Body of pancreas (tissue), 4 donors: ENCODE measurements around the gene ST3GAL3.

ENCODE experiments used
- CTCF ChIP-seq, 7 experiments: fragments of 450-650 bp in 4 of 7; fragments of 200-600 bp in 3 of 7; sonication (generic) in 3 of 7; IDR thresholded peaks; one replicate each; pipeline ENCODE4 v1.5.1; 2016 to 2019; ENCODE audit warnings: antibody characterized with exemption in 7 of 7
- POLR2A ChIP-seq, 3 donors: fragments of 450-650 bp; IDR thresholded peaks; one replicate each; pipeline ENCODE4 v1.6.1; 2016; ENCODE audit warnings: antibody characterized with exemption in 3 of 3, mild to moderate bottlenecking in 2 of 3

DNA sequence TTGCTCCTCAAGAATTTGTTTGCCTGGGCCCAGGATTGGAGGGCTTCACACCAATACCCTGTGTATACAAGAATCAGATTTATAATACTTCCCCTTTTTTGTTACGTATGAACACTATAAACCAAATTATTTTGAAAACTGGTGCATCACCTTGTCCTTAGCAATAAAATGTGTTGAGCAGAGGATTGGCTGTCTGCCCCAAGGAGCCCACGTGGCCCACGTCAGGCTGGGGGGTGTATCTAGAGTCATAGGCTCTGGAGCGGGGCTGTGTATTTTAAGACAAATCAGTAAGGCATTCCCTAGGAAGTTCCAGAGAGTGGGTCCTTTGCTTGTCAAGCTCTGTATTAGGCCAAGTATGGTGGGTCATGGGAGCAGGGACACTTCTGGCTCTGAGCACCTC, 2.0 kb upstream of the ST3GAL3 start:
- TF ChIP-seq CTCF (IDR thresholded peaks at IDR 0.05) = no peak
- TF ChIP-seq POLR2A (IDR thresholded peaks at IDR 0.05) = no peak
